Stomach (tissue), 19 donors: ENCODE measurements around the gene MORC1. TPM values are rescaled to one million over a fixed set of nuclear protein-coding genes. Genes with fewer than 3 reads are reported as not detected.

Experiments used
- DNase-seq, 2 donors: peaks; one replicate each; pipeline versions ENCODE4 v3.0.0 to v3.0.0-alpha.2; 2013 to 2019
- H3K27ac ChIP-seq, 5 donors: fragments of 200-600 bp in 4 of 5; sonication (generic) in 4 of 5; one replicate each; pipeline ENCODE4 v1.5.1; 2013 to 2019; ENCODE audit warnings: mild to moderate bottlenecking in 1 of 5, moderate library complexity in 1 of 5
- H3K27me3 ChIP-seq, 3 donors: fragments of 200-600 bp; sonication (generic); one replicate each; pipeline ENCODE4 v1.5.1; 2017 to 2019; ENCODE audit warnings: mixed run types in 1 of 3
- H3K36me3 ChIP-seq, 4 donors: fragments of 200-600 bp; sonication (generic); 1 replicate in 3 of 4; 2 replicates in 1 of 4; pipeline ENCODE4 v1.5.1; 2016 to 2019
- H3K4me1 ChIP-seq, 4 donors: fragments of 200-600 bp; sonication (generic); one replicate each; pipeline ENCODE4 v1.5.1; 2016 to 2019
- H3K4me3 ChIP-seq, 4 donors: fragments of 200-600 bp; sonication (generic) in 3 of 4; one replicate each; pipeline ENCODE4 v1.5.1; 2016 to 2019; ENCODE audit warnings: mild to moderate bottlenecking in 1 of 4
- H3K9me3 ChIP-seq, 4 donors: fragments of 200-600 bp; sonication (generic); one replicate each; pipeline ENCODE4 v1.5.1; 2016 to 2019
- CTCF ChIP-seq, 7 experiments: fragments of 450-650 bp in 4 of 7; fragments of 200-600 bp in 3 of 7; sonication (generic) in 3 of 7; IDR thresholded peaks; one replicate each; pipeline ENCODE4 v1.5.1; 2016 to 2019; ENCODE audit warnings: antibody characterized with exemption in 7 of 7, control low read depth in 2 of 7, mild to moderate bottlenecking in 1 of 7
- EP300 ChIP-seq: sonication (generic); formaldehyde crosslinking; IDR thresholded peaks from one replicate; pipeline ENCODE4 v1.6.1; 2017; ENCODE audit warnings: antibody characterized with exemption
- POLR2A ChIP-seq, 4 donors: fragments of 450-650 bp; IDR thresholded peaks; one replicate each; pipeline ENCODE4 v1.6.1; 2016; ENCODE audit warnings: antibody characterized with exemption in 4 of 4, control low read depth in 2 of 4, mild to moderate bottlenecking in 1 of 4, moderate library complexity in 1 of 4
- POLR2AphosphoS5 ChIP-seq, 3 donors: sonication (generic); formaldehyde crosslinking; IDR thresholded peaks; one replicate each; pipeline ENCODE4 v1.6.1; 2016; ENCODE audit warnings: antibody characterized with exemption in 3 of 3
- WGBS, 5 donors: extraction: QIAGEN DNeasy Blood & Tissue Kit in 3 of 5; methylation state at CpG; one replicate each; pipeline versions ENCODE4 v1.1.5 to v1.1.7; 2013 to 2018; 5-methylcytosine and 5-hydroxymethylcytosine counted together
- intact Hi-C: fragments of 100-400 bp; cut with DNase I; formaldehyde crosslinking; loops from one replicate; pipeline ENCODE4 v1.15.1; 2023; ENCODE audit warnings: low total_unique reads
- long read RNA-seq, 10 donors: transcript quantifications; one replicate each; lab custom pipeline, GENCODE V29; 2026
- polyA plus RNA-seq, 3 donors: library from polyadenylated mRNA; stranded (reverse); fragments of 200-250 nt; gene quantifications; one replicate each; pipeline ENCODE4 v1.2.3, GENCODE V29; 2013
- total RNA-seq, 5 donors: library from RNA; depleted of rRNA; stranded (reverse); fragments of >200 nt; gene quantifications; one replicate each; pipeline versions ENCODE4 v1.1.0 to v1.2.3, GENCODE V29; 2014 to 2016
- donor health status: healthy with polysubstance abuse.
- donor health status: Bipolar disorder and iron deficiency.
- donor health status: healthy.

MORC1 gene
- total RNA-seq: not detected
- not detected for polyA plus RNA-seq
- long read RNA-seq, donor 1: 0 reads
- long read RNA-seq, donor 2: 0 reads
- long read RNA-seq, donor 3: 0 reads
- long read RNA-seq, donor 4: 0 reads
- long read RNA-seq, donor 5: 0 reads
- long read RNA-seq, donor 6: 0 reads
- long read RNA-seq, donor 7: 0 reads
- long read RNA-seq, donor 8: 0 reads
- long read RNA-seq, donor 9: 0 reads
- long read RNA-seq, donor 10: 0 reads

- Histone ChIP-seq H3K9me3 (no peaks in the 10 kb centered on the region), H3K4me1 (no peaks in the 10 kb centered on the region), H3K4me3 (no peak within 1 kb of the TSS), H3K27me3 (no peaks in the 10 kb centered on the region), H3K36me3 (no peaks in the 10 kb centered on the region), H3K27ac (no peak within 1 kb of the TSS)
- intact Hi-C loops: no loop called here
- no peak for TF ChIP-seq POLR2A (IDR thresholded peaks at IDR 0.05)
- TF ChIP-seq POLR2AphosphoS5 (IDR thresholded peaks at IDR 0.05): no peak
- no peak for TF ChIP-seq EP300
- TF ChIP-seq CTCF (IDR thresholded peaks at IDR 0.05): no peak
- WGBS, 5 donors: 90 to 95% (median 94%) methylated on average over 33 to 38 of the region's 38 CpGs
- no peak for DNase-seq
Observed at GRCh38 chr3:109117939-109118338, at the start of gene MORC1. TSS of gene MORC1 (minus strand) at chr3:109118134. CDS start at chr3:109118059, 75 bp downstream.

- no peak for DNase-seq
- 77 to 87% (median 80%) methylated on average over 4 of the region's 4 CpGs for WGBS, 5 donors
- H3K9me3 ChIP-seq: no peaks in the 10 kb centered on the region
- no peaks in the 10 kb centered on the region for H3K36me3 ChIP-seq
- intact Hi-C loops: no loop called here
- no peak overlapping the region for H3K4me3 ChIP-seq
- H3K27ac ChIP-seq: no peak overlapping the region
- no peaks in the 10 kb centered on the region for H3K4me1 ChIP-seq
- H3K27me3 ChIP-seq: no peaks in the 10 kb centered on the region
- no peak for TF ChIP-seq POLR2AphosphoS5 (IDR thresholded peaks at IDR 0.05)
- no peak for TF ChIP-seq POLR2A (IDR thresholded peaks at IDR 0.05)
- no peak for TF ChIP-seq EP300
- TF ChIP-seq CTCF (IDR thresholded peaks at IDR 0.05): no peak
Observed at GRCh38 chr3:109165905-109166304, 48.0 kb upstream of the MORC1 start.

GRCh38 chr3:109161487-109162123, 43.7 kb upstream of the MORC1 start:
- Histone ChIP-seq H3K27me3 (no peaks in the 10 kb centered on the region), H3K27ac (no peak overlapping the region), H3K4me3 (no peak overlapping the region), H3K36me3 (no peaks in the 10 kb centered on the region), H3K9me3 (peaks cover 0 to 6% (median 0%) of the 10 kb centered on the region in 4 donors), H3K4me1 (no peaks in the 10 kb centered on the region)
- TF ChIP-seq CTCF (IDR thresholded peaks at IDR 0.05) (no peak), POLR2AphosphoS5 (IDR thresholded peaks at IDR 0.05) (no peak), POLR2A (IDR thresholded peaks at IDR 0.05) (no peak), EP300 (no peak)
- no peak for DNase-seq
- intact Hi-C loops: no loop called here
- WGBS, 5 donors: 25 to 74% (median 43%) methylated on average over 2 of the region's 2 CpGs

- DNase-seq: no peak
- WGBS, 5 donors: 20 to 39% (median 27%) methylated on average over 1 of the region's 1 CpG
- TF ChIP-seq POLR2A (IDR thresholded peaks at IDR 0.05) (no peak), EP300 (no peak), POLR2AphosphoS5 (IDR thresholded peaks at IDR 0.05) (no peak), CTCF (IDR thresholded peaks at IDR 0.05) (no peak)
- no peaks in the 10 kb centered on the region for H3K4me1 ChIP-seq
- intact Hi-C loops: no loop called here
- H3K27ac ChIP-seq: no peak overlapping the region
- peaks cover 0 to 6% (median 0%) of the 10 kb centered on the region in 4 donors for H3K9me3 ChIP-seq
- no peaks in the 10 kb centered on the region for H3K27me3 ChIP-seq
- no peak overlapping the region for H3K4me3 ChIP-seq
- no peaks in the 10 kb centered on the region for H3K36me3 ChIP-seq
Observed at GRCh38 chr3:109155828-109156227, 37.9 kb upstream of the MORC1 start.
